IMR-90 (cell line): ENCODE results near the gene PDZD2. TPM values are rescaled to one million over a fixed set of nuclear protein-coding genes. Genes with fewer than 3 reads are reported as not detected.

ENCODE experiments used
- ATAC-seq: fragments of 200-7000 bp; cut with Tn5 transposase; 2 replicates; pipeline ENCODE4 v1.9.1; 2020; ENCODE audit warnings: low read depth, mild to moderate bottlenecking, moderate library complexity
- BruUV-seq: library from RNA; stranded (reverse); fragments of 400-500 nt; replicated peaks from 2 replicates; lab custom pipeline; 2021; lab: Mats Ljungman, UMichigan
- CTCF ChIA-PET: fragments of 300-600 bp; formaldehyde crosslinking; extraction: SDS; loops from one replicate; lab custom pipeline; 2021; ENCODE audit warnings: antibody characterized with exemption; lab: Yijun Ruan, JAX
- POLR2A ChIA-PET: fragments of 300-600 bp; sonication (Branson Sonifier 250); formaldehyde crosslinking; loops from one replicate; lab custom pipeline; 2022; ENCODE audit warnings: antibody characterized with exemption; ENCODE audit not compliant: unreplicated experiment; lab: Charles Lee
- DNase-seq: peaks from one replicate; pipeline ENCODE4 v3.0.0; 2013
- H2AFZ ChIP-seq: replicated peaks from 2 replicates; pipeline ENCODE3; 2013; ENCODE audit warnings: low read length, mild to moderate bottlenecking; ENCODE audit not compliant: poor library complexity
- H2AK5ac ChIP-seq: 2 replicates; pipeline ENCODE4 v1.6.1; 2013; ENCODE audit warnings: low read depth, low read length, inconsistent platforms
- H2AK9ac ChIP-seq: replicated peaks from 2 replicates; pipeline ENCODE3; 2013; ENCODE audit warnings: mild to moderate bottlenecking, low read depth, low read length, moderate library complexity; ENCODE audit not compliant: poor library complexity
- H2BK120ac ChIP-seq: 2 replicates; pipeline ENCODE4 v1.6.1; 2013; ENCODE audit warnings: low read depth, low read length, inconsistent platforms
- H2BK15ac ChIP-seq: 3 replicates; pipeline ENCODE4 v1.6.1; 2013; ENCODE audit warnings: low read depth, low read length, inconsistent platforms
- H2BK20ac ChIP-seq: 2 replicates; pipeline ENCODE4 v1.6.1; 2013; ENCODE audit warnings: low read depth, mild to moderate bottlenecking, inconsistent platforms, low read length, moderate library complexity
- H2BK5ac ChIP-seq: 2 replicates; pipeline ENCODE4 v1.6.1; 2013; ENCODE audit warnings: mild to moderate bottlenecking, low read depth, low read length, inconsistent platforms; ENCODE audit not compliant: poor library complexity, severe bottlenecking
- H3K14ac ChIP-seq: replicated peaks from 2 replicates; pipeline ENCODE4 v1.6.1; 2013; ENCODE audit warnings: low read depth, low read length, inconsistent platforms
- H3K18ac ChIP-seq: 2 replicates; pipeline ENCODE4 v1.6.1; 2013; ENCODE audit warnings: low read depth, low read length, control low read depth
- H3K23ac ChIP-seq: 2 replicates; pipeline ENCODE4 v1.6.1; 2013; ENCODE audit warnings: low read depth, low read length, inconsistent platforms
- H3K27ac ChIP-seq: 2 replicates; pipeline ENCODE4 v1.5.1; 2013; ENCODE audit warnings: mild to moderate bottlenecking, control low read depth, low read length; ENCODE audit not compliant: insufficient read depth
- H3K27me3 ChIP-seq: 2 replicates; pipeline ENCODE4 v1.6.1; 2013; ENCODE audit warnings: low read length; ENCODE audit not compliant: control insufficient read depth, insufficient read depth
- H3K36me3 ChIP-seq: 2 replicates; pipeline ENCODE4 v1.6.1; 2013; ENCODE audit warnings: low read length, mixed read lengths; ENCODE audit not compliant: control insufficient read depth, insufficient read depth
- H3K4ac ChIP-seq: 2 replicates; pipeline ENCODE4 v1.6.1; 2013; ENCODE audit warnings: low read depth, low read length, inconsistent platforms
- H3K4me1 ChIP-seq: 2 replicates; pipeline ENCODE4 v1.6.1; 2013; ENCODE audit warnings: low read length, mixed read lengths; ENCODE audit not compliant: control insufficient read depth, insufficient read depth
- H3K4me2 ChIP-seq: 2 replicates; pipeline ENCODE4 v1.6.1; 2013; ENCODE audit warnings: low read depth, mild to moderate bottlenecking, control low read depth, low read length, moderate library complexity
- H3K4me3 ChIP-seq: 2 replicates; pipeline ENCODE4 v1.5.1; 2013; ENCODE audit warnings: low read depth, mild to moderate bottlenecking, control low read depth, low read length, moderate library complexity; ENCODE audit not compliant: insufficient read depth
- H3K56ac ChIP-seq: 2 replicates; pipeline ENCODE4 v1.6.1; 2013; ENCODE audit warnings: low read length, inconsistent platforms; ENCODE audit not compliant: insufficient read depth; ENCODE audit errors: extremely low read depth
- H3K79me1 ChIP-seq, 2 experiments: 2 replicates each; pipeline ENCODE4 v1.6.1; 2013; ENCODE audit warnings: low read length in 2 of 2, inconsistent platforms in 1 of 2, low read depth in 1 of 2
- H3K9ac ChIP-seq: 2 replicates; pipeline ENCODE4 v1.6.1; 2013; ENCODE audit warnings: low read depth, low read length, control low read depth
- H3K9me1 ChIP-seq: 2 replicates; pipeline ENCODE4 v1.6.1; 2013; ENCODE audit warnings: low read length, inconsistent platforms; ENCODE audit not compliant: insufficient read depth
- H3K9me3 ChIP-seq: 2 replicates; pipeline ENCODE4 v1.6.1; 2013; ENCODE audit warnings: low read length; ENCODE audit not compliant: control insufficient read depth, insufficient read depth
- H4K20me1 ChIP-seq: 2 replicates; pipeline ENCODE4 v1.6.1; 2013; ENCODE audit warnings: low read length, inconsistent platforms; ENCODE audit not compliant: insufficient read depth
- H4K5ac ChIP-seq: 2 replicates; pipeline ENCODE4 v1.6.1; 2013; ENCODE audit warnings: mild to moderate bottlenecking, low read depth, low read length, control low read depth
- H4K8ac ChIP-seq, 2 experiments: 2 replicates each; pipeline ENCODE4 v1.6.1; 2013; ENCODE audit warnings: low read depth in 2 of 2, low read length in 2 of 2, control low read depth in 1 of 2, inconsistent platforms in 1 of 2
- H4K91ac ChIP-seq: 2 replicates; pipeline ENCODE4 v1.6.1; 2013; ENCODE audit warnings: low read depth, low read length, inconsistent platforms; ENCODE audit not compliant: insufficient read depth
- BHLHE40 ChIP-seq: fragments of 150-350 bp; IDR thresholded peaks from 2 replicates; pipeline ENCODE4 v1.6.1; 2016; ENCODE audit warnings: mild to moderate bottlenecking, low read depth, low read length
- CEBPB ChIP-seq: IDR thresholded peaks from 2 replicates; pipeline ENCODE4 v1.6.1; 2012; ENCODE audit warnings: low read depth, low read length, improper control_type of control experiment
- CHD1 ChIP-seq: IDR thresholded peaks from 2 replicates; pipeline ENCODE4 v1.6.1; 2012; ENCODE audit warnings: low read depth, low read length, improper control_type of control experiment
- FOS ChIP-seq: fragments of 150-350 bp; IDR thresholded peaks from 2 replicates; pipeline ENCODE4 v1.6.1; 2016; ENCODE audit warnings: low read depth, low read length
- MAFK ChIP-seq: IDR thresholded peaks from 2 replicates; pipeline ENCODE4 v1.6.1; 2012; ENCODE audit warnings: low read depth, low read length, improper control_type of control experiment
- MAZ ChIP-seq: IDR thresholded peaks from 2 replicates; pipeline ENCODE4 v1.6.1; 2012; ENCODE audit warnings: low read depth, mild to moderate bottlenecking, low read length, improper control_type of control experiment, moderate library complexity, borderline replicate concordance
- MXI1 ChIP-seq: IDR thresholded peaks from 2 replicates; pipeline ENCODE4 v1.6.1; 2012; ENCODE audit warnings: low read depth, mild to moderate bottlenecking, low read length, moderate library complexity, borderline replicate concordance
- NFE2L2 ChIP-seq: fragments of 150-350 bp; IDR thresholded peaks from 2 replicates; pipeline ENCODE4 v1.6.1; 2016; ENCODE audit warnings: low read depth, mild to moderate bottlenecking, low read length
- POLR2A ChIP-seq: IDR thresholded peaks from 2 replicates; pipeline ENCODE4 v1.6.1; 2012; ENCODE audit warnings: mild to moderate bottlenecking, low read depth, low read length
- RAD21 ChIP-seq: IDR thresholded peaks from 2 replicates; pipeline ENCODE4 v1.6.1; 2012; ENCODE audit warnings: low read length, improper control_type of control experiment
- RCOR1 ChIP-seq: IDR thresholded peaks from 2 replicates; pipeline ENCODE4 v1.6.1; 2012; ENCODE audit warnings: mild to moderate bottlenecking, low read length, improper control_type of control experiment; ENCODE audit not compliant: insufficient replicate concordance
- RFX5 ChIP-seq: IDR thresholded peaks from 2 replicates; pipeline ENCODE4 v1.8.0; 2012; ENCODE audit warnings: low read depth, mild to moderate bottlenecking, low read length, moderate library complexity
- SMC3 ChIP-seq: fragments of 150-350 bp; IDR thresholded peaks from 2 replicates; pipeline ENCODE4 v1.6.1; 2016; ENCODE audit warnings: low read depth, mild to moderate bottlenecking, antibody characterized with exemption, low read length, moderate library complexity
- WGBS, 2 experiments: methylation state at CpG; one replicate each; pipeline versions ENCODE4 v1.1.5 to v1.1.7; 2013; ENCODE audit warnings: missing lambda C conversion rate in 2 of 2; ENCODE audit not compliant: insufficient read length in 1 of 2; ENCODE audit errors: extremely low coverage in 2 of 2; 5-methylcytosine and 5-hydroxymethylcytosine counted together
- dilution Hi-C: fragments of 300-500 bp; cut with HindIII; formaldehyde crosslinking; loops from one replicate; pipeline ENCODE4 v1.14.3; 2018; ENCODE audit warnings: low sequenced_read_pairs; ENCODE audit not compliant: unreplicated experiment
- in situ Hi-C: fragments of 300-500 bp; cut with MboI; formaldehyde crosslinking; loops from 3 replicates; pipeline ENCODE4 v1.14.3; 2019; ENCODE audit warnings: low sequenced_read_pairs, inconsistent platforms, mixed read lengths
- intact Hi-C: fragments of 100-400 bp; cut with micrococcal nuclease; formaldehyde crosslinking; loops from 2 replicates; pipeline ENCODE4 v1.10.0; 2022
- polyA plus RNA-seq, 3 experiments: library from polyadenylated mRNA; depleted of rRNA; stranded (reverse); fragments of >200 nt; gene quantifications; 2 replicates each; pipeline ENCODE4 v1.2.3, GENCODE V29; 2012; ENCODE audit warnings: low replicate concordance in 1 of 3
- total RNA-seq: library from RNA; depleted of rRNA; stranded (reverse); fragments of >200 nt; gene quantifications from 2 replicates; pipeline ENCODE4 v1.2.3, GENCODE V29; 2012
- TF ChIP-seq, protein P1 (sequence below): conservative IDR thresholded peaks from 2 replicates; pipeline ENCODE4 v1.5.1; 2012; ENCODE audit warnings: mild to moderate bottlenecking, low read depth, low read length, improper control_type of control experiment
- TF ChIP-seq, protein P2 (sequence below): fragments of 150-350 bp; IDR thresholded peaks from 2 replicates; pipeline ENCODE4 v1.6.1; 2016; ENCODE audit warnings: low read depth, mild to moderate bottlenecking, low read length, moderate library complexity, borderline replicate concordance
- TF ChIP-seq, protein P3 (sequence below): fragments of 150-350 bp; IDR thresholded peaks from 2 replicates; pipeline ENCODE4 v1.6.1; 2017; ENCODE audit warnings: mild to moderate bottlenecking, antibody characterized with exemption, low read length, low read depth

Gene PDZD2
- total and polyA plus RNA-seq, 2 of the 4 experiments (the other 2 are of a cell fraction) = under 0.01 to 0.02 TPM

DNA sequence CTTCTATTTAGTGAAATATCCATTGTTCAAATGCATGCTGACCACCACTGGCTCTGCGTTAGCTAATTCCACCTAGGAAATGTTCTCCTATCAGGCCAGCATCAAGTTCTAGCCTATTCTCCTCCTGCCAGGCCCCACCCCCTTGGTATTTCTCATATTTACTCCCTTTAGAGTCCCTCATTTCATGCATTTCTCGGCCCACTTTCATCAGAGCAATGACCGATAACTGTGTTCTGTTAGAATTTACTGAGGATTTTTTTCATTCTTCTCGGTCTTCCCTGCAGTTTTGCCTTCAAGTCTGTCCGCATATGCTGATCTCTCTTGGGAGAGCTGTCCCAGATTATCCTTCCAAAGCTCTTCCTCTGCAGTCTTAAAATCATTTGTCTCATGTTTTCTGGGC lies 391.8 kb downstream of the PDZD2 start:
- ChIA-PET POLR2A (no interaction called here), CTCF (no interaction called here)
- Histone ChIP-seq H3K4me3 (no peak overlapping the region), H2BK20ac (no peak overlapping the region), H4K5ac (no peak overlapping the region), H3K79me1 (no peaks in the 10 kb centered on the region), H4K8ac (no peak overlapping the region), H3K4me1 (peaks cover 2% of the 10 kb centered on the region), H3K9me3 (no peaks in the 10 kb centered on the region), H2BK15ac (no peak overlapping the region), H3K23ac (no peak overlapping the region), H3K56ac (no peak overlapping the region), H2AFZ (no peak overlapping the region), H3K4ac (no peak overlapping the region), H3K9ac (no peak overlapping the region), H2BK120ac (no peak overlapping the region), H4K91ac (no peak overlapping the region), H4K20me1 (no peaks in the 10 kb centered on the region; the same call in 1 of the 2 replicates), H3K9me1 (no peaks in the 10 kb centered on the region), H3K36me3 (no peaks in the 10 kb centered on the region), H3K18ac (no peak overlapping the region), H2BK5ac (no peak overlapping the region), H2AK5ac (no peak overlapping the region), H3K27me3 (peaks cover under 1% of the 10 kb centered on the region; the same call in 1 of the 2 replicates), H3K27ac (no peak overlapping the region), H2AK9ac (no peak overlapping the region), H3K4me2 (no peak overlapping the region), H3K14ac (no peak overlapping the region)
- no peak for TF ChIP-seq CHD1
- no peak for TF ChIP-seq RAD21
- TF ChIP-seq, protein P1, sequence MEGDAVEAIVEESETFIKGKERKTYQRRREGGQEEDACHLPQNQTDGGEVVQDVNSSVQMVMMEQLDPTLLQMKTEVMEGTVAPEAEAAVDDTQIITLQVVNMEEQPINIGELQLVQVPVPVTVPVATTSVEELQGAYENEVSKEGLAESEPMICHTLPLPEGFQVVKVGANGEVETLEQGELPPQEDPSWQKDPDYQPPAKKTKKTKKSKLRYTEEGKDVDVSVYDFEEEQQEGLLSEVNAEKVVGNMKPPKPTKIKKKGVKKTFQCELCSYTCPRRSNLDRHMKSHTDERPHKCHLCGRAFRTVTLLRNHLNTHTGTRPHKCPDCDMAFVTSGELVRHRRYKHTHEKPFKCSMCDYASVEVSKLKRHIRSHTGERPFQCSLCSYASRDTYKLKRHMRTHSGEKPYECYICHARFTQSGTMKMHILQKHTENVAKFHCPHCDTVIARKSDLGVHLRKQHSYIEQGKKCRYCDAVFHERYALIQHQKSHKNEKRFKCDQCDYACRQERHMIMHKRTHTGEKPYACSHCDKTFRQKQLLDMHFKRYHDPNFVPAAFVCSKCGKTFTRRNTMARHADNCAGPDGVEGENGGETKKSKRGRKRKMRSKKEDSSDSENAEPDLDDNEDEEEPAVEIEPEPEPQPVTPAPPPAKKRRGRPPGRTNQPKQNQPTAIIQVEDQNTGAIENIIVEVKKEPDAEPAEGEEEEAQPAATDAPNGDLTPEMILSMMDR = no peak
- TF ChIP-seq FOS = no peak
- TF ChIP-seq BHLHE40 = no peak
- no peak for TF ChIP-seq RCOR1
- TF ChIP-seq SMC3 = no peak
- TF ChIP-seq NFE2L2 = no peak
- no peak for TF ChIP-seq RFX5
- no peak for TF ChIP-seq POLR2A
- TF ChIP-seq MAZ = no peak
- TF ChIP-seq, protein P2, sequence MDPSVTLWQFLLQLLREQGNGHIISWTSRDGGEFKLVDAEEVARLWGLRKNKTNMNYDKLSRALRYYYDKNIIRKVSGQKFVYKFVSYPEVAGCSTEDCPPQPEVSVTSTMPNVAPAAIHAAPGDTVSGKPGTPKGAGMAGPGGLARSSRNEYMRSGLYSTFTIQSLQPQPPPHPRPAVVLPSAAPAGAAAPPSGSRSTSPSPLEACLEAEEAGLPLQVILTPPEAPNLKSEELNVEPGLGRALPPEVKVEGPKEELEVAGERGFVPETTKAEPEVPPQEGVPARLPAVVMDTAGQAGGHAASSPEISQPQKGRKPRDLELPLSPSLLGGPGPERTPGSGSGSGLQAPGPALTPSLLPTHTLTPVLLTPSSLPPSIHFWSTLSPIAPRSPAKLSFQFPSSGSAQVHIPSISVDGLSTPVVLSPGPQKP = no peak
- no peak for TF ChIP-seq MAFK
- no peak for TF ChIP-seq CEBPB
- TF ChIP-seq, protein P3, sequence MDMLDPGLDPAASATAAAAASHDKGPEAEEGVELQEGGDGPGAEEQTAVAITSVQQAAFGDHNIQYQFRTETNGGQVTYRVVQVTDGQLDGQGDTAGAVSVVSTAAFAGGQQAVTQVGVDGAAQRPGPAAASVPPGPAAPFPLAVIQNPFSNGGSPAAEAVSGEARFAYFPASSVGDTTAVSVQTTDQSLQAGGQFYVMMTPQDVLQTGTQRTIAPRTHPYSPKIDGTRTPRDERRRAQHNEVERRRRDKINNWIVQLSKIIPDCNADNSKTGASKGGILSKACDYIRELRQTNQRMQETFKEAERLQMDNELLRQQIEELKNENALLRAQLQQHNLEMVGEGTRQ = no peak
- no peak for TF ChIP-seq MXI1
- DNase-seq = no peak
- 88% methylated on average over 1 of the region's 5 CpGs; no CpG with 5 or more reads in 1 of the 2 experiments for WGBS, 2 experiments
- dilution Hi-C loops = no loop called here
- in situ Hi-C loops = no loop called here
- intact Hi-C loops = no loop called here
- no peak for ATAC-seq
- BruUV-seq = no TSS peak
